Mesodermal cell (in vitro differentiated cells): ENCODE data around the gene MKNK1.
A peak's percentile ranks its signal among the peaks of the same experiment; 100 is the strongest.

ENCODE experiments used
- H3K27ac ChIP-seq: 2 replicates; pipeline ENCODE4 v1.7.0; 2013; ENCODE audit warnings: mild to moderate bottlenecking, low read depth, low read length, moderate library complexity; ENCODE audit not compliant: severe bottlenecking
- H3K36me3 ChIP-seq: 2 replicates; pipeline ENCODE4 v1.7.1; 2013; ENCODE audit warnings: mild to moderate bottlenecking, low read length, moderate library complexity; ENCODE audit not compliant: control insufficient read depth, insufficient read depth
- H3K4me1 ChIP-seq: one replicate; pipeline ENCODE4 v1.7.1; 2013; ENCODE audit warnings: mild to moderate bottlenecking, low read length; ENCODE audit not compliant: insufficient read depth, control insufficient read depth, poor library complexity, severe bottlenecking
- H3K4me3 ChIP-seq: 2 replicates; pipeline ENCODE4 v1.7.0; 2013; ENCODE audit warnings: low read length, control low read depth, mild to moderate bottlenecking; ENCODE audit not compliant: insufficient read depth, poor library complexity, severe bottlenecking; ENCODE audit errors: extremely low read depth
- H3K9me3 ChIP-seq: 2 replicates; pipeline ENCODE4 v1.7.1; 2013; ENCODE audit warnings: mild to moderate bottlenecking, low read length, moderate library complexity; ENCODE audit not compliant: control insufficient read depth
- WGBS, 2 experiments: methylation state at CpG; one replicate each; pipeline ENCODE4 v1.1.5; 2013; ENCODE audit warnings: missing lambda C conversion rate in 2 of 2; ENCODE audit not compliant: insufficient coverage in 2 of 2; 5-methylcytosine and 5-hydroxymethylcytosine counted together

MKNK1 gene

GRCh38 chr1:46619656-46620258 lies 15.7 kb upstream of the MKNK1 start:
- Histone ChIP-seq H3K4me3 (no peak overlapping the region), H3K36me3 (no peaks in the 10 kb centered on the region), H3K9me3 (no peaks in the 10 kb centered on the region), H3K4me1 (no peaks in the 10 kb centered on the region), H3K27ac (no peak overlapping the region)
- WGBS, 2 experiments: 86 to 91% methylated on average over 5 of the region's 5 CpGs

- Histone ChIP-seq H3K4me3 (no peak overlapping the region), H3K9me3 (no peaks in the 10 kb centered on the region), H3K27ac (no peak overlapping the region), H3K4me1 (no peaks in the 10 kb centered on the region), H3K36me3 (no peaks in the 10 kb centered on the region)
- 80% methylated on average over 1 to 2 of the region's 4 CpGs for WGBS, 2 experiments
Measured at GRCh38 chr1:46618754-46619415, 14.8 kb upstream of the MKNK1 start.

- Histone ChIP-seq H3K9me3 (no peaks in the 10 kb centered on the region), H3K27ac (no peak overlapping the region), H3K4me3 (no peak overlapping the region), H3K36me3 (no peaks in the 10 kb centered on the region), H3K4me1 (peaks cover 4% of the 10 kb centered on the region)
- WGBS, 2 experiments: 100% methylated on average over 1 of the region's 3 CpGs
Measured at GRCh38 chr1:46617833-46618232, 13.8 kb upstream of the MKNK1 start.

GRCh38 chr1:46617108-46617800 lies 13.2 kb upstream of the MKNK1 start:
- peaks cover 4% of the 10 kb centered on the region for H3K4me1 ChIP-seq
- no peak overlapping the region for H3K27ac ChIP-seq
- WGBS, 2 experiments: 56% methylated on average over 4 of the region's 10 CpGs; no CpG with 5 or more reads in 1 of the 2 experiments
- H3K4me3 ChIP-seq: peak overlapping the region; percentile 58
- H3K36me3 ChIP-seq: no peaks in the 10 kb centered on the region
- H3K9me3 ChIP-seq: no peaks in the 10 kb centered on the region

GRCh38 chr1:46616277-46617107 lies 12.4 kb upstream of the MKNK1 start, which contains the start of gene MOB3C:
Gene MOB3C (minus strand): TSS chr1:46616811. CDS start chr1:46613321, 3,490 bp downstream.
- WGBS, 2 experiments: 7 to 15% methylated on average over 15 to 48 of the region's 62 CpGs
- Histone ChIP-seq H3K9me3 (no peaks in the 10 kb centered on the region), H3K27ac (peak within 1 kb of the TSS; percentile 41), H3K4me3 (peak within 1 kb of the TSS; percentile 58), H3K36me3 (no peaks in the 10 kb centered on the region), H3K4me1 (peaks cover 6% of the 10 kb centered on the region)

- WGBS, 2 experiments: 76% methylated on average over 2 of the region's 3 CpGs; no CpG with 5 or more reads in 1 of the 2 experiments
- Histone ChIP-seq H3K27ac (no peak overlapping the region), H3K36me3 (no peaks in the 10 kb centered on the region), H3K4me1 (peaks cover 10% of the 10 kb centered on the region), H3K9me3 (no peaks in the 10 kb centered on the region), H3K4me3 (peak overlapping the region; percentile 58)
Measured at GRCh38 chr1:46615735-46616134, 11.7 kb upstream of the MKNK1 start.

- WGBS, 2 experiments: 75 to 96% methylated on average over 2 of the region's 2 CpGs
- Histone ChIP-seq H3K36me3 (no peaks in the 10 kb centered on the region), H3K27ac (no peak overlapping the region), H3K4me3 (no peak overlapping the region), H3K9me3 (no peaks in the 10 kb centered on the region), H3K4me1 (peaks cover 10% of the 10 kb centered on the region)
Measured at GRCh38 chr1:46615088-46615487, 11.0 kb upstream of the MKNK1 start.

- Histone ChIP-seq H3K4me1 (peaks cover 10% of the 10 kb centered on the region), H3K9me3 (no peaks in the 10 kb centered on the region), H3K4me3 (no peak overlapping the region), H3K27ac (no peak overlapping the region), H3K36me3 (no peaks in the 10 kb centered on the region)
- WGBS, 2 experiments: 82 to 83% methylated on average over 2 of the region's 2 CpGs
Measured at GRCh38 chr1:46614604-46614984, 10.5 kb upstream of the MKNK1 start.

- H3K36me3 ChIP-seq: no peaks in the 10 kb centered on the region
- WGBS, 2 experiments: 0 to 18% methylated on average over 3 to 8 of the region's 16 CpGs
- peaks cover 10% of the 10 kb centered on the region for H3K4me1 ChIP-seq
- no peak overlapping the region for H3K4me3 ChIP-seq
- H3K9me3 ChIP-seq: no peaks in the 10 kb centered on the region
- no peak overlapping the region for H3K27ac ChIP-seq
Measured at GRCh38 chr1:46613661-46614603, 9.9 kb upstream of the MKNK1 start.
